NT2/D1 (cell line): ENCODE data around the gene PML.

Experiments
- SUZ12 ChIP-seq: IDR thresholded peaks from 2 replicates; pipeline ENCODE4 v1.6.1; 2011; ENCODE audit not compliant: insufficient read length, insufficient read depth; ENCODE audit errors: extremely low read depth
- YY1 ChIP-seq: IDR thresholded peaks from 2 replicates; pipeline ENCODE4 v1.6.1; 2011; ENCODE audit not compliant: insufficient read length, insufficient read depth
- ZNF274 ChIP-seq: IDR thresholded peaks from 2 replicates; pipeline ENCODE4 v1.6.1; 2011; ENCODE audit warnings: mild to moderate bottlenecking, low read depth, low read length

DNA sequence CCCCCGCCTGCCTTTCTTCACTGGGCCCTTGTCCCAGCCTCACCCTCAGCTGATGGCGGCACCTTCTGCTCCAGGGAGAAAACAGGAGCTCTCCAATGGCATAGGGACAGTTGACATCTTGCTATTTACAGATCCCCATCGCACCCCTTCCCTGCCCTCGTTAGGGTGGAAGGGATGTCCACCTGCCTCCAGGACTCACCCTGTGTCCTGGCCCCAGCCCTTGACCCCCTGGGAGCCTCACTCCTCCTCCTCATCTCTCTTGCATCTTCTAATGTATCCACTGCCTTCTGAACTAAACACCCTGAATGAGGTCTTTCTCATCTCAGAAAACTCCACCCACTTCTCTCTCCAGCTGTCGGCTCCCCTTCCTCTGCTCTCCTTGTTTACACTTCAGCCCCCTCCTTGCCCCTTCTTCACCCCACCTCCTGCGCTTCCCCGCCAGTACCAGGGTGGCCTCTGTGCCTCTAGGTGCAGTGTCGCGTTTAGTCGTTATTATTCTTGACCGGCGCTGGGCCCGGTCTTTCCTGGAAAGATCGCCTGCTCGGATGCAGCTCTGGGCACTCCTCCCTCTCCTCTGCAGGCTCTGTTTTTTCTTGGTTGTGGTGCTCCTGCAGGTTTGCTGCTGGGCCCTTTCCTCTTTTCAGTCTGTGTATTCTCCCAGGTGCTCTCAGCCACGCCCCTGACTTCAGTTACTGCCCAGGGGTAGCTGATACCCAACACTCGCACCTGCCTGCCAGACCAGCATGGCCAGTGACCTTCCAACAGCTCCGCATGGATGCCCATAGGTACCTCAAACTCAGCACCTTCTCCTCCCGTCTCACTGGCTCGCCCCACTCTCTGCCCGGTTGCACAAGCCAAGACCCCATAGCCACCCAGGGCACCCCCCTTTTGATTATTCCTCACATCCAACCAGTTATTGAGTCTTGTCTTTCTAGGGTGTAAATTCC is 42.9 kb downstream of the PML start:
- TF ChIP-seq YY1, result no peak
- no peak for TF ChIP-seq ZNF274
- TF ChIP-seq SUZ12, result no peak
